PC-3 (cell line): ENCODE results near the gene PRKN. TPM values are rescaled to one million over a fixed set of nuclear protein-coding genes. Genes with fewer than 3 reads are reported as not detected.

Experiments
- ATAC-seq: fragments of 200-7000 bp; cut with Tn5 transposase; 2 replicates; pipeline ENCODE4 v1.9.1; 2020; ENCODE audit warnings: mild to moderate bottlenecking, moderate library complexity
- BruUV-seq: library from RNA; stranded (reverse); fragments of 400-500 nt; replicated peaks from 2 replicates; lab custom pipeline; 2021; lab: Mats Ljungman, UMichigan
- CTCF ChIA-PET: fragments of 300-600 bp; sonication (Branson Sonifier 250); formaldehyde crosslinking; loops from one replicate; lab custom pipeline; 2022; ENCODE audit warnings: antibody characterized with exemption; lab: Charles Lee
- POLR2A ChIA-PET: fragments of 300-600 bp; sonication (Branson Sonifier 250); formaldehyde crosslinking; loops from one replicate; lab custom pipeline; 2022; ENCODE audit warnings: antibody characterized with exemption; ENCODE audit not compliant: unreplicated experiment; lab: Charles Lee
- DNase-seq: peaks from one replicate; pipeline ENCODE4 v3.0.0-alpha.2; 2015
- H2AFZ ChIP-seq: fragments of 300-600 bp; sonication (generic); 2 replicates; pipeline ENCODE4 v1.6.0; 2016; ENCODE audit warnings: antibody characterized with exemption, low read length
- H3F3A ChIP-seq: fragments of 300-600 bp; sonication (generic); one replicate; pipeline ENCODE4 v1.6.0; 2017; ENCODE audit warnings: antibody characterized with exemption, low read length, control low read depth, mild to moderate bottlenecking; ENCODE audit not compliant: unreplicated experiment
- H3K27ac ChIP-seq: fragments of 300-600 bp; sonication (generic); 2 replicates; pipeline ENCODE4 v1.5.1; 2016; ENCODE audit warnings: mild to moderate bottlenecking, low read length
- H3K27me3 ChIP-seq: fragments of 300-600 bp; sonication (generic); 2 replicates; pipeline ENCODE4 v1.6.1; 2016; ENCODE audit warnings: low read length, mixed read lengths
- H3K36me3 ChIP-seq: fragments of 300-600 bp; sonication (generic); 2 replicates; pipeline ENCODE4 v1.6.1; 2016; ENCODE audit warnings: low read depth, mixed run types, low read length, mixed read lengths
- H3K4me1 ChIP-seq: fragments of 300-600 bp; sonication (generic); 2 replicates; pipeline ENCODE4 v1.5.1; 2016; ENCODE audit warnings: low read length; ENCODE audit not compliant: insufficient read depth
- H3K4me2 ChIP-seq: fragments of 300-600 bp; sonication (generic); 2 replicates; pipeline ENCODE4 v1.6.0; 2016; ENCODE audit warnings: low read length
- H3K4me3 ChIP-seq: fragments of 300-600 bp; sonication (generic); 2 replicates; pipeline ENCODE4 v1.5.1; 2016; ENCODE audit warnings: mild to moderate bottlenecking, low read length, mixed read lengths
- H3K79me2 ChIP-seq: fragments of 300-600 bp; sonication (generic); 2 replicates; pipeline ENCODE4 v1.6.1; 2017; ENCODE audit warnings: low read length, mixed read lengths
- H3K9ac ChIP-seq: fragments of 300-600 bp; sonication (generic); 2 replicates; pipeline ENCODE4 v1.6.0; 2016; ENCODE audit warnings: mild to moderate bottlenecking, low read length
- H3K9me2 ChIP-seq: fragments of 300-600 bp; sonication (generic); replicated peaks from 2 replicates; pipeline ENCODE4 v1.6.1; 2016; ENCODE audit warnings: mixed run types, low read length, mixed read lengths
- H3K9me3 ChIP-seq: fragments of 300-600 bp; sonication (generic); 2 replicates; pipeline ENCODE4 v1.6.1; 2016; ENCODE audit warnings: low read length, mixed read lengths
- H4K20me1 ChIP-seq: fragments of 300-600 bp; sonication (generic); 2 replicates; pipeline ENCODE4 v1.6.1; 2016; ENCODE audit warnings: low read length, mixed read lengths
- EZH2 ChIP-seq: fragments of 300-600 bp; sonication (generic); IDR thresholded peaks from one replicate; pipeline ENCODE4 v1.6.1; 2017; ENCODE audit warnings: antibody characterized with exemption, mild to moderate bottlenecking, low read length; ENCODE audit not compliant: unreplicated experiment
- EZH2phosphoT487 ChIP-seq: fragments of 300-600 bp; sonication (generic); IDR thresholded peaks from 2 replicates; pipeline ENCODE4 v1.6.1; 2018; ENCODE audit warnings: mild to moderate bottlenecking, antibody characterized with exemption, low read length, borderline replicate concordance
- intact Hi-C: fragments of 100-400 bp; cut with micrococcal nuclease; formaldehyde crosslinking; loops from 2 replicates; pipeline ENCODE4 v1.9.0; 2023
- total RNA-seq: library from RNA; depleted of rRNA; stranded (reverse); fragments of >200 nt; gene quantifications from 2 replicates; pipeline ENCODE4 v1.2.3, GENCODE V29; 2014
- TF ChIP-seq, protein P1 (sequence below): fragments of 300-600 bp; sonication (generic); conservative IDR thresholded peaks from 2 replicates; pipeline ENCODE4 v1.5.1; 2017; ENCODE audit warnings: antibody characterized with exemption, low read depth, mild to moderate bottlenecking, low read length

The PRKN gene
- total RNA-seq, 1 experiment from 2014 or later = not detected

DNA sequence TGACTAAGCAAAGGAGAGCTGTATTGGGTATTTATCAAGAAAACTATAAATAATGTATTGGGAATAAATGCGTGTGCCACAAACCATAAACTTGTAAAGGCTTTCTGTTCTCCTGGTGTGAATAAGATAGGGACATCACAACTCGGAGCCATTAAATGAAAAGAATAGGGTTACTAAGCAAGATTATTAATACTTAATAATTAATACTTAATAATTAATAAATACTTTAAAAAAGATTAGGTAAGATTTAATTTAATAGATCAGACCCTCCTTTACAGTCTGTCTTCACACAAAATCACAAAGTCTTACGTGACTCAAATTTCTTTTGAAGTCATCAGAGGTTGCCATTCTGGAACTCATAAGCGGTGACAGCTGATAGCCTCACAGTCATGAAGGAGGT, 648.9 kb downstream of the PRKN start:
- TF ChIP-seq, protein P1, sequence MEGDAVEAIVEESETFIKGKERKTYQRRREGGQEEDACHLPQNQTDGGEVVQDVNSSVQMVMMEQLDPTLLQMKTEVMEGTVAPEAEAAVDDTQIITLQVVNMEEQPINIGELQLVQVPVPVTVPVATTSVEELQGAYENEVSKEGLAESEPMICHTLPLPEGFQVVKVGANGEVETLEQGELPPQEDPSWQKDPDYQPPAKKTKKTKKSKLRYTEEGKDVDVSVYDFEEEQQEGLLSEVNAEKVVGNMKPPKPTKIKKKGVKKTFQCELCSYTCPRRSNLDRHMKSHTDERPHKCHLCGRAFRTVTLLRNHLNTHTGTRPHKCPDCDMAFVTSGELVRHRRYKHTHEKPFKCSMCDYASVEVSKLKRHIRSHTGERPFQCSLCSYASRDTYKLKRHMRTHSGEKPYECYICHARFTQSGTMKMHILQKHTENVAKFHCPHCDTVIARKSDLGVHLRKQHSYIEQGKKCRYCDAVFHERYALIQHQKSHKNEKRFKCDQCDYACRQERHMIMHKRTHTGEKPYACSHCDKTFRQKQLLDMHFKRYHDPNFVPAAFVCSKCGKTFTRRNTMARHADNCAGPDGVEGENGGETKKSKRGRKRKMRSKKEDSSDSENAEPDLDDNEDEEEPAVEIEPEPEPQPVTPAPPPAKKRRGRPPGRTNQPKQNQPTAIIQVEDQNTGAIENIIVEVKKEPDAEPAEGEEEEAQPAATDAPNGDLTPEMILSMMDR = no peak
- TF ChIP-seq EZH2phosphoT487 (no peak), EZH2 (no peak)
- ChIA-PET CTCF (no interaction called here), POLR2A (no interaction called here)
- no peaks in the 10 kb centered on the region for H4K20me1 ChIP-seq
- no peak overlapping the region for H3K9ac ChIP-seq
- no peaks in the 10 kb centered on the region for H3K9me2 ChIP-seq
- H3F3A ChIP-seq = no peaks in the 10 kb centered on the region
- no peaks in the 10 kb centered on the region for H3K9me3 ChIP-seq
- H3K4me3 ChIP-seq = no peak overlapping the region
- intact Hi-C loops = no loop called here
- ATAC-seq = no peak
- H3K27me3 ChIP-seq = no peaks in the 10 kb centered on the region; the same call in 1 of the 2 replicates
- H3K4me2 ChIP-seq = no peak overlapping the region
- H3K36me3 ChIP-seq = no peaks in the 10 kb centered on the region
- no peak for DNase-seq
- no peak overlapping the region for H3K27ac ChIP-seq
- no peaks in the 10 kb centered on the region for H3K79me2 ChIP-seq
- H2AFZ ChIP-seq = no peak overlapping the region
- no TSS peak for BruUV-seq
- no peaks in the 10 kb centered on the region for H3K4me1 ChIP-seq

DNA sequence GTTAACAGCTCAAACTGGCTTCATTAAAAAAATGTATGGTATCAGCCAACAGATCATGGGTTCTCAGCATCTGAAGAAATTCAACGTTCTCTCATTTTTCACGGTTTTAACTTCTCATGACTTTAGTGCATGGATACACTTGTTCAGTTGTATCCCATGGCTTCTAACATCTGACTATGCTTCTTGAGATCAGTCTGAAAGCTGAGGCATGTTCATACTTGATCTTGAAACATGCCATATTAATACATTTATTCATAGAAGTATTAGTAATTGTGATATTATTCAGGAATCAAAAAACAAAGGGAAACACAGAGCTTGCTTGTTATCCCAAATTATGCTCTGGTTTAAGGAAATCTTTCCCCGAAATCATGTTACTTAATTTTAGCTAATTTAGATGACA, 649.4 kb downstream of the PRKN start:
- H3K79me2 ChIP-seq = no peaks in the 10 kb centered on the region
- ChIA-PET POLR2A (interaction anchor here (0.7 kb wide), 1 partner anchor 1792 kb away, joined by 5 read pairs; no protein-coding TSS in a partner anchor), CTCF (no interaction called here)
- H3K4me3 ChIP-seq = no peak overlapping the region
- no peaks in the 10 kb centered on the region for H4K20me1 ChIP-seq
- H3K36me3 ChIP-seq = no peaks in the 10 kb centered on the region
- ATAC-seq (no peak), DNase-seq (no peak)
- no peaks in the 10 kb centered on the region for H3K4me1 ChIP-seq
- H2AFZ ChIP-seq = no peak overlapping the region
- no peaks in the 10 kb centered on the region; the same call in 1 of the 2 replicates for H3K27me3 ChIP-seq
- no TSS peak for BruUV-seq
- H3K9ac ChIP-seq = no peak overlapping the region
- H3F3A ChIP-seq = no peaks in the 10 kb centered on the region
- H3K9me2 ChIP-seq = no peaks in the 10 kb centered on the region
- no peak overlapping the region for H3K27ac ChIP-seq
- H3K4me2 ChIP-seq = no peak overlapping the region
- H3K9me3 ChIP-seq = no peaks in the 10 kb centered on the region
- intact Hi-C loops = no loop called here
- TF ChIP-seq, protein P1 = no peak

DNA sequence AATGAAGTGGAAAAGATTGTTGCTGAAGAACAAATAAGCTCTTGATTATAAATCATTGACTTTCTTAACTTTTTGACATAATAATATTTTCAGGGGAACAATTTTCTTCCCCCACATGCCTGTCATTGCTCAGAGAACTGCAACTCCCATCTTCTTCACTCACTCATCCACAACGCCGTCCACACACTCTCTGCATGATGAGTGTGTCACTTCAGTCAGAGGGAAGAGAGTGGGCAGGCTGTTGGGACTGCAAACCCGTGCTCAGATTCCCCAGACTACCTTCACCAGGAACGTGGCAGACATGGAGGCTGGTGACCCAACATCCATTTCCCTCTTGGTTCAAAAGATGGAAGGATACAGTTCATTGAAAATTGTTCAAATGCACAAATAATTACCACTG, 650.8 kb downstream of the PRKN start:
- no peak for ATAC-seq

More for the DNA sequence above, 650.8 kb downstream of the PRKN start:
- intact Hi-C loops = no loop called here
- H3K79me2 ChIP-seq = no peaks in the 10 kb centered on the region
- ChIA-PET POLR2A (no interaction called here), CTCF (no interaction called here)
- TF ChIP-seq EZH2phosphoT487 = no peak
- no peak for DNase-seq
- H3K4me2 ChIP-seq = no peak overlapping the region
- no peaks in the 10 kb centered on the region for H3K9me3 ChIP-seq
- no peaks in the 10 kb centered on the region for H3K4me1 ChIP-seq
- H3K36me3 ChIP-seq = no peaks in the 10 kb centered on the region
- no peak overlapping the region for H2AFZ ChIP-seq
- no peak overlapping the region for H3K9ac ChIP-seq
- no TSS peak for BruUV-seq
- no peaks in the 10 kb centered on the region; the same call in 1 of the 2 replicates for H3K27me3 ChIP-seq
- H3F3A ChIP-seq = no peaks in the 10 kb centered on the region
- H4K20me1 ChIP-seq = no peaks in the 10 kb centered on the region
- H3K27ac ChIP-seq = no peak overlapping the region
- H3K4me3 ChIP-seq = no peak overlapping the region
- H3K9me2 ChIP-seq = no peaks in the 10 kb centered on the region
